Measurements from ENCODE around the gene NCOR2.
A peak's percentile ranks its signal among the peaks of the same experiment; 100 is the strongest.
"Not testable (repeated sequence)": the region's sequence is repeated elsewhere in the genome, so short reads cannot be mapped to it uniquely, and the experiment has no call there.

Gene NCOR2

GRCh38 chr12:124590447-124590846, 23.0 kb upstream of the NCOR2 start:
- Mint-ChIP-seq H3K4me3 (no peak overlapping the region), H3K36me3 (no peaks in the 10 kb centered on the region), H3K9me3 (no peaks in the 10 kb centered on the region), H3K27ac (no peak overlapping the region), H3K4me1 (peaks cover 10% of the 10 kb centered on the region)
- ATAC-seq, result no peak
- no peak for DNase-seq (ENCODE audit: low spot score in 2 of 2)

DNA sequence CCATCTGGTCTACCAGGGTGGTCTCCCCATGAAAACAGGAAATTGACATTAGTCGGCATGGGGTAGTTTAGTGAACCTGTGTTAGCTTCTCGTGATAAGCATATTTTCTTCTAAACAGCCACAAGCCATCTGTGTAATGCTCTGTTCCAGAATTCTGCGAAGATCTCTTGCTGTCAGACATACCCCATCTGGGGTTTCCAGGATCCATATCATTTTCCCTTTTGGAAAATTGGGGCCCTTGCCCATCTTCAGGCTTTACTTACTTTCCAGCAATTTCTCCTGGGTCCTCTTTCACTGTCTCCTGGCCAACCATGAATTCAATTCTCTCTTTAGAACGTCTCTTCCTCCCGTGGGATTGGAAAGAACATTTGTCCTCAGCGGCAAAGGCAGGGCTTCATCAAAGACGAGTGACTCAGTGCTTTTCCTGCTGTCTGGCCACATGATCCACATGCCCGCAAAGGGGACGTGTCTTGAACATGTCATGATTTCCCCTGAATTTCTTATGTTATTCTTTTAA, 21.4 kb upstream of the NCOR2 start:
- peaks cover 10% of the 10 kb centered on the region for H3K4me1 Mint-ChIP-seq
- H3K9me3 Mint-ChIP-seq, result no peaks in the 10 kb centered on the region
- ATAC-seq (peak; percentile 55), DNase-seq (ENCODE audit: low spot score in 2 of 2) (no peak)
- H3K27ac Mint-ChIP-seq, result no peak overlapping the region
- H3K36me3 Mint-ChIP-seq, result no peaks in the 10 kb centered on the region
- no peak overlapping the region for H3K4me3 Mint-ChIP-seq

- no peak for DNase-seq (ENCODE audit: low spot score in 2 of 2)
- no peak for ATAC-seq
- H3K36me3 Mint-ChIP-seq, result no peaks in the 10 kb centered on the region
- no peak overlapping the region for H3K27ac Mint-ChIP-seq
- no peak overlapping the region for H3K4me3 Mint-ChIP-seq
- H3K4me1 Mint-ChIP-seq, result peaks cover 10% of the 10 kb centered on the region
- no peaks in the 10 kb centered on the region for H3K9me3 Mint-ChIP-seq
Measured at GRCh38 chr12:124588018-124588634, 20.7 kb upstream of the NCOR2 start.

GRCh38 chr12:124586756-124587155, 19.3 kb upstream of the NCOR2 start:
- Mint-ChIP-seq H3K36me3 (no peaks in the 10 kb centered on the region), H3K4me3 (no peak overlapping the region), H3K27ac (no peak overlapping the region), H3K4me1 (peaks cover 10% of the 10 kb centered on the region), H3K9me3 (no peaks in the 10 kb centered on the region)
- DNase-seq (ENCODE audit: low spot score in 2 of 2), result no peak
- ATAC-seq, result no peak

GRCh38 chr12:124584494-124584893, 17.1 kb upstream of the NCOR2 start:
- not testable (repeated sequence) for H3K4me1 Mint-ChIP-seq; H3K36me3 Mint-ChIP-seq; H3K9me3 Mint-ChIP-seq; ATAC-seq; DNase-seq (ENCODE audit: low spot score in 2 of 2); H3K27ac Mint-ChIP-seq; H3K4me3 Mint-ChIP-seq

DNA sequence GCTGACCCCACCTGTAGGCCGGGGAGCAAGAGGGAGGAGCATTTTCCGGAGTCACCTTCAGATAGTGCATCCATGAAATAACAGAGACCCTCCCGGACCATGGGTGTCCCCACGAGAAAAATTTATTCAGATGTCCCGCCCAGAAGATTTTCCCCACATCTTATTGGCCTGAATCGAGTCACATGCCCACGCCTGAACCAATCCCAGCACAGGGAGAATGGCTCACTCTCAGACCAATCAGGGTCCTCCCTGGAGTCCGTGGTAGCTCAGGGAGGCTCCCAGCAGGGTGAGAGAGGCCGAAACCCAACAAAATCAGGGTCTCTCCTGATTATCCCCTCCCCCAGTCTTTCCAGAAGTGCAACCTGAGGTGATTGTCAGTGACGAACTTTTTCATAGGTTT, 16.4 kb upstream of the NCOR2 start:
- ATAC-seq (no peak), DNase-seq (ENCODE audit: low spot score in 2 of 2) (no peak)
- peaks cover under 1% of the 10 kb centered on the region for H3K4me1 Mint-ChIP-seq
- no peak overlapping the region for H3K27ac Mint-ChIP-seq
- no peak overlapping the region for H3K4me3 Mint-ChIP-seq
- peaks cover 3% of the 10 kb centered on the region for H3K9me3 Mint-ChIP-seq
- H3K36me3 Mint-ChIP-seq, result no peaks in the 10 kb centered on the region

- Mint-ChIP-seq H3K9me3 (peaks cover 3% of the 10 kb centered on the region), H3K36me3 (no peaks in the 10 kb centered on the region), H3K4me3 (no peak overlapping the region), H3K27ac (no peak overlapping the region), H3K4me1 (no peaks in the 10 kb centered on the region)
- DNase-seq (ENCODE audit: low spot score in 2 of 2) (no peak), ATAC-seq (no peak)
Measured at GRCh38 chr12:124582108-124582424, 14.7 kb upstream of the NCOR2 start.

GRCh38 chr12:124581307-124582107, 14.1 kb upstream of the NCOR2 start:
- ATAC-seq (no peak), DNase-seq (ENCODE audit: low spot score in 2 of 2) (no peak)
- H3K27ac Mint-ChIP-seq, result no peak overlapping the region
- H3K4me3 Mint-ChIP-seq, result no peak overlapping the region
- H3K4me1 Mint-ChIP-seq, result no peaks in the 10 kb centered on the region
- H3K36me3 Mint-ChIP-seq, result no peaks in the 10 kb centered on the region
- peaks cover 3% of the 10 kb centered on the region for H3K9me3 Mint-ChIP-seq

DNA sequence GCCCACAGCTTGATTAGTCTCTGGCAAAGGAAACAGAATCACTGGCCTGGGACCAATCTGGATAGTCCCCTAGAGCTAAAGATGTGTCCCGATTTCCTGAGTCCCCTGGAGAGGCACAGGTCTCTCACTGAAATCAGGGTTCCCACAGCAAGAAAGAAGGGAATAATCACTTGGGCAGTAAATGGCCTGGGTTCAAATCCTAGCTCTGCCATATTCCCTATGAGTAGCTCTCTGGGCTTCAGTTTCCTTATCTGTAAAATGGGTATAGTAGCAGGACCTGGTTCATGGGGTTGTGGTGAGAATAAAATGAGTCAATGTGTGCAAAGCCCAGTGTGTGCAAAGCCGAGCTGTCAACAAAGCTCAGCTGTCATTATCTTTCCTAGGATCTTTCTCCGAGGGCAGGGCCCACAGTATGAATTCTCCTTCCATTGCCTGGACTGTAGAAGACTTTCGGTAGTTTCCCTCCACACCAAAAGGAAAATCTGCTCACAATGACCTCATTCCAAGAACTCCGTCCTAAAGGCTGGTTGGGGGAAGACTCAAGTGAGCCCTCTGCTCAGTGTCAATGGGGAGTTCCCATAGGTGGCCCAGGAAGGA, 12.6 kb upstream of the NCOR2 start:
- no peak overlapping the region for H3K4me3 Mint-ChIP-seq
- peaks cover 3% of the 10 kb centered on the region for H3K9me3 Mint-ChIP-seq
- ATAC-seq, result no peak
- no peak for DNase-seq (ENCODE audit: low spot score in 2 of 2)
- no peak overlapping the region for H3K27ac Mint-ChIP-seq
- H3K36me3 Mint-ChIP-seq, result no peaks in the 10 kb centered on the region
- no peaks in the 10 kb centered on the region for H3K4me1 Mint-ChIP-seq

DNA sequence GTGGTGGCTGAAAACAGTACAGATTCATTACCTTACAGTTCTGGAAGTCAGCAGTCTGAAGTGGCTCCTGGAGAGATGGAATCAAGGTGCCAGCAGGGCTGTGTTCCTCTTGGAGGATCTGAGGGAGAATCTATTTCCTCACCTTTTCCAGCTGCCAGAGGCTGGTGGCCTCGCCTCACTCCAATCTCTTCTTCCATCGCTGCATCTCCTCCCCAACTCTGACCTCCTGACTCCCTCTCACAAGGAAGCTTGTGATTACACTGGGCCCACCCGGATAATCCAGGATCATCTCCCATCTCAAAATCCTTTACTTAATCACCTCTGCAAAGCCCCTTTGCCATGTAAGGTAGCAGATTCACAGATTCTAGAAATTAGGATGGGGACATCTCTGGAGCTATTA, 11.4 kb upstream of the NCOR2 start:
- DNase-seq (ENCODE audit: low spot score in 2 of 2) (no peak), ATAC-seq (no peak)
- H3K4me1 Mint-ChIP-seq, result no peaks in the 10 kb centered on the region
- H3K36me3 Mint-ChIP-seq, result no peaks in the 10 kb centered on the region
- H3K9me3 Mint-ChIP-seq, result peaks cover 3% of the 10 kb centered on the region
- H3K4me3 Mint-ChIP-seq, result no peak overlapping the region
- H3K27ac Mint-ChIP-seq, result no peak overlapping the region

GRCh38 chr12:124578445-124578844, 11.0 kb upstream of the NCOR2 start:
- Mint-ChIP-seq H3K4me1 (no peaks in the 10 kb centered on the region), H3K9me3 (peaks cover 3% of the 10 kb centered on the region), H3K27ac (no peak overlapping the region), H3K36me3 (no peaks in the 10 kb centered on the region), H3K4me3 (no peak overlapping the region)
- ATAC-seq (no peak), DNase-seq (ENCODE audit: low spot score in 2 of 2) (no peak)

GRCh38 chr12:124577986-124578385, 10.6 kb upstream of the NCOR2 start:
- Mint-ChIP-seq H3K4me3 (no peak overlapping the region), H3K9me3 (peaks cover 3% of the 10 kb centered on the region), H3K4me1 (no peaks in the 10 kb centered on the region), H3K36me3 (no peaks in the 10 kb centered on the region), H3K27ac (no peak overlapping the region)
- ATAC-seq (no peak), DNase-seq (ENCODE audit: low spot score in 2 of 2) (no peak)

DNA sequence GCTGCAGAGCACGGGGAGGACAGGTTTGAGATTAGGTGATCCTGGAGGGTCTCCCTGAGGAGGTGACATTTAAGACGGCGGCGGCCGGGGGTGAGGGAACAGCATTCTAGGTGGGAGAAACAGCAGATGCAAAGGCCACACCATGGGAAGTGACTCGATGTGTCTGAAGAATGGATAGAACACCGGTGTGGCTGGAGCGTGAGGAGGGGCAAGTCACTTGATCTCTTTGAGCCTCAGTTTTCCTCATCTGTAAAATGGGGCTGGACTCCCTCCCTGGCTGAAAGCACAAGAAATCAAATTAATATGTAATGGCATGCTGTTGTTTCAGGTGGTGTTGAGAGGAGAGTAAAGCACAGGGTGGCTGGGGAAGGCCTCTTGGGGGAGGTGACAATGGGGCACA, 10.0 kb upstream of the NCOR2 start:
- H3K9me3 Mint-ChIP-seq, result peaks cover 3% of the 10 kb centered on the region
- no peak overlapping the region for H3K4me3 Mint-ChIP-seq
- no peaks in the 10 kb centered on the region for H3K4me1 Mint-ChIP-seq
- H3K27ac Mint-ChIP-seq, result no peak overlapping the region
- DNase-seq (ENCODE audit: low spot score in 2 of 2), result no peak
- H3K36me3 Mint-ChIP-seq, result no peaks in the 10 kb centered on the region
- no peak for ATAC-seq

- H3K36me3 Mint-ChIP-seq, result no peaks in the 10 kb centered on the region
- no peak for DNase-seq (ENCODE audit: low spot score in 2 of 2)
- H3K27ac Mint-ChIP-seq, result no peak overlapping the region
- H3K4me1 Mint-ChIP-seq, result no peaks in the 10 kb centered on the region
- ATAC-seq, result no peak
- peaks cover 3% of the 10 kb centered on the region for H3K9me3 Mint-ChIP-seq
- no peak overlapping the region for H3K4me3 Mint-ChIP-seq
Measured at GRCh38 chr12:124576061-124576650, 8.7 kb upstream of the NCOR2 start.

DNA sequence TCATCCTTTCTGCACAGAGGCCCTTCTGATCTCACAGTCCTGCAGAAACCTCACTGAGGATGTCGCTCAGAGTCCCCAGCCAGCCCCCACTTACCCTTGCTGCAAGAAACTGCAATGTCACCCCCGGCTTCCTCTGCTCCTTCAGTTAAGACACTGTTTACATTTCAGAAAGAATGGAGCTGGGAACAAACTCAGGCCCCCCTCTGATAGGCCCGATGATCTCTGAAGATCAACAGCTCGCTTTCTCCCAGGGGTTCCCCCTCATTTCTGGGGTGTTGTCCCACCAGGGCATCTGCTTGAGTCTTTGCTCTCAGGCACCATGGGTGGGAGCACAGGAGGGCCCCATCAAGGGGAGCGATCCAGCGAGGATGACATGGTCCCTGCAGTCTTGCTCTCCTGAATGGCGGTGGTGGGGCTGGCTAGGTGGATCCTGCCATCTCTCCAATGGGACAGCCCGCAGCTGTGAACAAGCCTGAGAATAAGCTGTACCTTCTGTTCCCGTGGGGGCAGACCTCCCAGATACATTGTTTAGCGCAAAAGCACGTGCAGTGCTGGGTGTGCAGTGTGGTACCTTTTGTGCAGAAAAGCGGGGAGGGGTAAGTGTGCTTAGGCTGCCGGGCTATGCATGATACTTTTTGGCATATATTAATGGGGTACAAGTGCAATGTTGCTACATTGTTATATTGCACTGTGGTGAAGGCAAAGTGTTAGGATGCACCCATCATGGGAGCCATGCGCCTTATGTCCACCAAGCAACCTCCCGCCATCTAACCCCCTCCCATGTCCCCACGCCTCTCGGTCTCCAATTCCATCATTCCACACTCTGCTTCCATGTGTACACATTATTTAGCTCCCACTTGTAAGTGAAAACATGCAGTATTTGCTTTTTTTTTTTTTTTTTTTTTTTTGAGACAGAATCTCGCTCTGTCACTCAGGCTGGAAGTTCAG, 6.7 kb upstream of the NCOR2 start:
- no peak overlapping the region for H3K4me3 Mint-ChIP-seq
- DNase-seq (ENCODE audit: low spot score in 2 of 2) (no peak), ATAC-seq (no peak)
- H3K4me1 Mint-ChIP-seq, result no peaks in the 10 kb centered on the region
- H3K36me3 Mint-ChIP-seq, result no peaks in the 10 kb centered on the region
- H3K27ac Mint-ChIP-seq, result no peak overlapping the region
- no peaks in the 10 kb centered on the region for H3K9me3 Mint-ChIP-seq

All from stimulated activated effector memory CD8-positive, alpha-beta T cell treated with anti-CD3 and anti-CD28 coated beads, Interleukin-12 subunit alpha, Interleukin-12 subunit beta, amount 100 ng/mL, for 72 hours (primary cell).